Raji (cell line): ENCODE results near the gene GVQW3.
A peak's percentile ranks its signal among the peaks of the same experiment; 100 is the strongest.

Experiments used
- POLR2A ChIP-seq: IDR thresholded peaks from 2 replicates; pipeline ENCODE4 v1.6.1; 2011; ENCODE audit warnings: low read depth, low read length, control low read depth; ENCODE audit not compliant: insufficient read depth

Gene GVQW3

GRCh38 chr11:76408171-76408965 is 27.2 kb downstream of the GVQW3 start:
- no peak for TF ChIP-seq POLR2A

DNA sequence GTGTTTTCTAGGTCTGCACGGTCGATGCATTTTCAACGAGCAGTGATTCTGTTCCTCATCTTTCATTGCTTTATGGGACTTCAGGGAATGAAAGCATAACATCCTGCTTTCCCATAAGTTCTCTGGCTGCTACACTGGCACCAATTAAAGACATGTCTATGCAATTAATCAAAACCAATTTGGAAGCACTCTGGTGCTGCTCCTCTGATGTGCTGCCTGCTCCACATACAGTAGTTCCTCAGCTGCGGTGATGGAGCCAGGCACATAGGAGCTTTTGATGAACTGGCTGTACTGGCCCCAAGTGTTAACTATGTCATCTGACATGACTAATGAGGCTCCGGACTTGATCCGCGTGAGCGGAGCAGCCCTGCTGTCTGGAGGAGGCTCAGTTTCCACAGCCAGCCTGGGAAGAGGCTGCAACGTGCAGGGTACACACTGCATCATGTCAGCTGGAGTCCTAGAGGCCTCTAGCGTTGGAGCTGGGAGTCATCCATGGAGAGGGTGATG is 29.8 kb downstream of the GVQW3 start:
- no peak for TF ChIP-seq POLR2A

DNA sequence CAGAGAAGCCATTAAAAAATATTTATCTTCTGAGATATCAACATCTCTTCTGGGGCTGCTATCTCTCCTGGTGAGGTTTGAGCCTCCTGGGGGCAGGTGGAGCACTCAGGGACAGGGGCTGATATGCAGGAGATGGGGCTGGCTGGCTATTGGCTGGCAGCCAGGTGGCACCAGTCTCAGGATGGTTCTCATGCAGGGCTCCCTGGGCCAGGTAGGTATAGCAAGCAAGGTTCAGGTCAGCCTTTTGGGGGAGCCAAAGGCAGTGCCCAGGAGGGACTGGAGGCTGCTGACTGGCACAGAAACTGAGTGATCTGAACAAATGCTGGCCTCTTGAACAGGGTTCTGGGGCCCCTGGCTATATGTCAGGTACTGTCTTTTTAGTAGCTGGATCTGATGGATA is 34.0 kb downstream of the GVQW3 start:
- no peak for TF ChIP-seq POLR2A

DNA sequence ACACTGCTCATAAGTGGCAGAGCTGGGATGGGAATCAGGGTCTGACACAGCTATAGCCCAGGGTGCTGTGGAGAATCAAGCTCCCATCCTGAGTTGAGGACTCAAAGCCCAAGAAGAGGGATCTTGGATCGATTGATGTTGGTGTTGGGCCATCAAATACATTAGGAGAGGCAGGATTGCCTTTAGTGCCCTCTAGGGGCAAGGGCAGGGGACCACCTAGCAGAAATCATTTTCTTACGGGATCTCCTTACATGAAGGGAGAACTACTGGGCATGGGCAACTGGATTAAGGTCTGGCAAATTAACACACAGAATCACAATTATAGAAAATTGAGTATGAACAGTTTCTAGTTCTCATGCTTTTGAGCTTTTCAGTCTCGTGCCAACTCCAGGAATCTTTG is 38.8 kb downstream of the GVQW3 start:
- no peak for TF ChIP-seq POLR2A

DNA sequence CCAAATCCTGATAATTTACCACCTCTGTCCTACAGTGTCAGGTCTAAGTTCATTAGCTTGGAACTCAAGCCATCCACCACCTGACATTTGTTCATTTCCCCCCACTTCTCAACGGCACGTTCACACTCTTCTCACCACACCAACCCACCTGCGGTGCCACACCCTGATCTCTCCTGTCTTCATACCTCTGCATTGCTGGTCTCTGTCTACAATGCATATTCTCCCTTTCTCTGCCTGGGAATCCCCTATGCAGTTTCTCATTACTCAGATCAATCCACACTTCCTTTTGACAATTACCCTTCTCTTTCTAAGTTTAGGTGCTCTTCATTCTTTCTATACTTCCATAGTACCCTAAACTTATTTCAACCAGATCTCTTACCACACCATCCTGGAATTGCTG is 43.3 kb downstream of the GVQW3 start:
- no peak for TF ChIP-seq POLR2A

DNA sequence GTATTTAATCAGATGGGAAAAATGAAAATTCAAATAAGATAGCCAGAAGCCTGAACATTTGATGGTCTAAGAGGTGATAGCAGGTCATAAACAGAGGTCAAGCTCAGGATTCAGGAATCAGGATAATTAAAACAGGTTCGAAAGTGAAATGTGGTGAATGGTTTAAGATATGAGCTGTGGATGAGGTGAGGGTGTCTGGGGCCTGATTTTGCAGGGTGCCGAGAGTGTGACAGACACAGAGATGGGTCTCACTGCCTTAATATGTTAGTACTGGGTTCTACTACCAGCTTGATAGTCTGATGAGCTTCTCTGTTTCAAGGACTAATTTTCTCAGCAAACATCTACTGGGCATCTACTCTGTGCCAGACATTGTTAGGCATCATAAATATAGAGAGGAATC is 43.8 kb downstream of the GVQW3 start:
- no peak for TF ChIP-seq POLR2A

DNA sequence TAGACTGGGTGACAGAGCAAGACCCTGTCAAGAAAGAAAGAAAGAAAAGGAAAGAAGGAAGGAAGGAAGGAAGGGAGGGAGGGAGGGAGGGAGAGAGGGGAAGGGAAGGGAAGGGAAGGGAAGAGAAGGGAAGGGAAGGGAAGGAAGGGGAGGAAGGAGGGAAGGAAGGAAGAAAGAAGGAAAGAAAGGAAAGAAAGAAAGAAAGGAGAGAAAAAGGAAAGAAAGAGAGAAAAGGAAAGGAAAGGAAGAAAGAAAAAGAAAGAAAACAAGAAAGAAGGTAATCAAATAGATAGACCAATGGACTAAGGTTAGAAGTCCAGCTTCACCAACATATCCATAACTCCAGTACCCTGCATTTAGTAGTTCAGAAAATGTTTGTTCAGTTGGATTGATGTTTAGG is 45.5 kb downstream of the GVQW3 start:
- TF ChIP-seq POLR2A = no peak

GRCh38 chr11:76436020-76436419 is 54.9 kb downstream of the GVQW3 start:
- no peak for TF ChIP-seq POLR2A

DNA sequence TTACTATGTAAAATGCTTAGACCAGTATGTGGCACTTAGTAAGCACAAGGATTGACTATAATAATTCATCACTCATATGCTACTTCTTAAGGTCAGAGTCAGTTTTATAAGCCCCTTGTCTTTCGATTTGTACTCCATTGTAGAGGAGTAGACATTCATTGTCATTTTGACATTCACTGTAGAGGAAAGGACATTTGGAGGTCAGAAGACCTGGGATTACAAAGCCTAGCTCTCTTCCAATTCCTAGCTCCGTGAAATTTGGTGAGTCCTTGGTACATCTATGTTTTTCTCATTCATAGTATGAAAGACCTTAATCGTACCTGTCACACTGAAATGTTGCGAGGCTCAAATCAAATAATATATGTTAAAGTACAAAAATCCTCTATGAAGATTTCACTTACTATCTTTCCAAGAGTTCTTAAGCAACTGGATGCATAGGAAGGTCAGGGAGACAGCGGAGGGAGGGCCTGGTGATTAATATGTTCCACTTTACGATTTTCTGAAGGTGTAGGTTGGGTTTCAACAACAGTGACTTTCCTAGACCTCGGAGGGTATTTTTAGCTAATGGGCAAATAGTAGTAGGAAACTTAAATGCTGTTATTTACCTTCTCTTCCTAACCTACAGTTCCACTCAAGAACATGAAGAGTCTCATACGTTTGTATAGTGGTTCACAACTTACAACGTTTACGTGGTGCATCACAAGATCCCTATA is 62.3 kb downstream of the GVQW3 start:
- TF ChIP-seq POLR2A = no peak

DNA sequence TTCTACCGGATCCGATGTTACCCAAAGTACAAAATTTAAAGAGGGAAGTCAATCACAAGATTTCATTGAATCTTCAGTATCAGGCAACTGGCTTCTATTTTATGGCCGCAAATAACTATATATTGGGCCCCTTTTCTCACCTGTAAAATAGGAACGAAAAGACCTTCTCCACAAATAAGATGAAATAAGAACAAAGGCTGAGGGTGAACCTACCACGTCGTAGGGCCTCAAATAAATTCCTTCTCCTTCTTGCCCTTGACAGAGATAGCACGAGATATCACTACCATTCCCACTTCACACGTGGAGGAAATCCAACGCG is 62.9 kb downstream of the GVQW3 start:
- TF ChIP-seq POLR2A = no peak

DNA sequence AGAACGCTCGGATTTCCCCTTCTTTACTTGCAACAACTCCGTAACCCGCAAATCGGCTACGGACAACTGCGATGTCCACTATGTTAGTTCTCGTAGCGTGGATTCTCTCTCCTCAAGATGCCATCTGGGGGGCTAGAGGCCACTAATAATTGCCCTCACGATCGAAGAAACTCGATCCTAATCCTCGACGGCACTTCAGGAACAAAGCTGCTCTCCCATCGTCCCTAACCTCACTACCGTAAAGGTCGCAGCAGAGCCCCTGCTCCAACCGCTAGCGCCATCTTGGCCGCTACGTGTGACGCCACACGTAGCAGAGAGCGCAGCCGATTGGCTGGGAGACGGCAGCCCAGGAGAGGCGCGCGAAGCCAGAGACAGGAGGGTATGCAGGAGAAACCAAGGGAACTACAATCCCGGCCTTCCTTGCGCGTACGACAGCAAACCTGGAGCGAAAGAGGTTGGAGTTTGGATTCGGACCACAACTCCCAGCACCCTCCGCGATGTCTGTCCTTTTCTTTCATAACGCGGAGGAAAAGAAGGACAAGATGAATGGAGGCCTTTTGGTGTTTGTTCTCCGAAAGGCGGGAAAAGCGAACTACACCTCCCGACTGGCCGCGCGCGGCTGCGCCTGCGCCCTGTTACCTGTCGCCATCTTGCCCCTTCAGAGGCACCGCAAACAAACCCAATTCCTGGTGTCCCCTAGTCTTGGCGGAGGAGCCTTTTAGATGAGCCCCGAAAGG is 63.4 kb downstream of the GVQW3 start, which contains the start of gene EMSY:
Gene EMSY (plus strand): TSS at position 635 of the 737 bp plus-strand sequence. CDS start 1,921 bp downstream, outside the sequence.
- TF ChIP-seq POLR2A = peak; percentile 99

DNA sequence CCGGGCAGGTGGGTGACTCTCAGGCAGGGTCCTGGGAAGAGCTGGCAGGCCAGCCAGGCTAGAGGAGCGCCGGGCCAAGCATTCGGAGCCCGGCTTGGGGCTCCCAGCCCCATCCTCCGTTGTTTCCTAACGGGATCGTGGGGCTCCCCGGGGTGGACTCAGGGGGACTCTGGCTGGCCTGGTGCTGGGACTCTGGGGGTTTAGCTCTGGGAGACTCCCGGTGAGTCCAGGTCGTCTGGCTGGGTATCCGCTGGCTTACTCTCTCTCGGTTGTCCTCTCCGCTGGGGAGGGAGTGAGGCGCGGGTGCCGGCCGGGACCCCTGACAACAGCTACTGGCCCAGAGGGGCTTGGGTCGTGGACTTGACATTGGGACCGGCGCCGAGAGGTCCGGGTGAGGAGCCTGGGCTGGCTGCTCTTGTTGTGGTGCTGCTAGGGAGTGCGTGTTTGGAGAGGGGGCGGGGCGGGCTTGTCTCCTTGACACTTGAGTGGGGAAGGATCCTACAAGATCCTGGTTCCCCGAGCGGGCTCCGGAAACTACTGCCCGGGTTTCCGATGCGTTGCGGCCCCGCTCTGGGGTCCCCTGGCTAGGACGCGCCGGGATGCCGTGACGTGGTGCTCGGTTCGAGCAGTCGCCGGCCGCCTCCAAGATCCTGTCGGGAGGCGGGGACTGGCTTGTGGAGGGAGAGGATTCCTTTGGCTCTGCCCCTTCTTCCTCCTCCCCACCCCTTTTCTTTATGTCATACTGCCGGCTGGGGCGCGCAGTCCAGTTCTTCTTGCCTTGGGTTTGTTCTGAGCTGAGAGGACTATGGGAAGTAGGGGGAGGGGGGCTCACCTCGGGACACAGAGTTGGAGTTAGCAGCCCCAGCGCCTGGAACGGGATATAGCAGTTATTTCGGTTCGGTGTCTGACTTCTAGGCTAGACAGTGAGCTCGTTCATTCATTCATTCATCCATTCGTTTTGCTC is 64.3 kb downstream of the GVQW3 start:
- no peak for TF ChIP-seq POLR2A

DNA sequence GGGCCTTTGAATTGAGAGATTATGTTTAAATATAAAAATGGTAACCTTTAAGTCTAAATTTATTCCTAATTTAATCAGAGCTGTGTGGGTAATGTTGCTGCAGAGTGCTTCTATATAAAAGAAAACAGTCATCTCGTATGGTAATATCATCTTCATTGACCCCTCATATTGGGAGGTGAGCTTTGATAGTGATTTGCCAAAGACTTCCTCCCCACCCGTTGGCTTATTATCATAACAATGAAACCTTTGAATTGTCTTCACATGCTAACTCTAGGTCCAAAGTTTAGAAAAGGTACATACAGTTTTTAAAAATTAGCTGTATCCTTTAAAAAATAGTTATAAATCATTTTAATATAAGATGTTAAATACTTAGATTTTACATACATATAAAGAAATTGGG is 67.4 kb downstream of the GVQW3 start:
- TF ChIP-seq POLR2A = no peak

- no peak for TF ChIP-seq POLR2A
Observed at GRCh38 chr11:76453248-76453647, 72.1 kb downstream of the GVQW3 start.
